Measurements from ENCODE around the gene ATPAF1. TPM values are rescaled to one million over a fixed set of nuclear protein-coding genes. Genes with fewer than 3 reads are reported as not detected.

The ATPAF1 gene
- total RNA-seq, 1 donor from 2014 or later: 32.2 TPM

DNA sequence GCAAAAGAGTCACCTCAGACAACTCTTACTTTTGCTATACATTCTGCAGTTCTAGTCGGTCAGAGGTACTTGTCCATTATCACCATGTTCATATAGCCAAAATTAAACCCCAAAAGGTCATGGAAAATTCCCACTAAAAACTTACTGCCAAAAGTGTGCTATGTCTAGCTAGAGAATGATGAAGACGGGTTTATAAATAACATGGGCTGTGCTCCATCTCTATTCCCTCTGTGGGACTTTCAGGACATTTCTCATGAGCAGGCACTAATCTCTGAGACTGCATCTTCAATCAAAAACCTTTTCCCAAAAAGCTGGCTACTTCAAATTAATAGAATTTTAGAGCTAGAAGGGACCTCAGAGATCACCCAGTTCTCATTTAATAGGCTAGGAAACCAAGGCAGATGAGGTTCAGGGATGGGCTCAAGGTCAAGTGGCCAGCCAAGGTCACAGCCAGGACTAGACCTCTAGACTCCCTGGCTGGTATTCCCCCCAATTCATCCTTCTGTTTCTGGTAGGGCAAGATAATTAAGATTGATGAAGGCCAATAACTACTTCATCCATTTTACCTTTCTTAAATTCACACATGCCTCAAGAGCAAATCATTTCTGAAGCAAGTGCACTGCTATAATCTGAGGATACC lies 30.6 kb downstream of the ATPAF1 start:
- H3K27me3 ChIP-seq: no peaks in the 10 kb centered on the region
- H3K4me3 ChIP-seq: no peak overlapping the region
- no peaks in the 10 kb centered on the region for H3K9me3 ChIP-seq
- no peak for ATAC-seq
- no peak for DNase-seq
- intact Hi-C loops (cut with DNase I): no loop called here
- no peaks in the 10 kb centered on the region for H3K4me1 ChIP-seq
- peaks cover 40% of the 10 kb centered on the region for H3K36me3 ChIP-seq
- TF ChIP-seq, protein P1, sequence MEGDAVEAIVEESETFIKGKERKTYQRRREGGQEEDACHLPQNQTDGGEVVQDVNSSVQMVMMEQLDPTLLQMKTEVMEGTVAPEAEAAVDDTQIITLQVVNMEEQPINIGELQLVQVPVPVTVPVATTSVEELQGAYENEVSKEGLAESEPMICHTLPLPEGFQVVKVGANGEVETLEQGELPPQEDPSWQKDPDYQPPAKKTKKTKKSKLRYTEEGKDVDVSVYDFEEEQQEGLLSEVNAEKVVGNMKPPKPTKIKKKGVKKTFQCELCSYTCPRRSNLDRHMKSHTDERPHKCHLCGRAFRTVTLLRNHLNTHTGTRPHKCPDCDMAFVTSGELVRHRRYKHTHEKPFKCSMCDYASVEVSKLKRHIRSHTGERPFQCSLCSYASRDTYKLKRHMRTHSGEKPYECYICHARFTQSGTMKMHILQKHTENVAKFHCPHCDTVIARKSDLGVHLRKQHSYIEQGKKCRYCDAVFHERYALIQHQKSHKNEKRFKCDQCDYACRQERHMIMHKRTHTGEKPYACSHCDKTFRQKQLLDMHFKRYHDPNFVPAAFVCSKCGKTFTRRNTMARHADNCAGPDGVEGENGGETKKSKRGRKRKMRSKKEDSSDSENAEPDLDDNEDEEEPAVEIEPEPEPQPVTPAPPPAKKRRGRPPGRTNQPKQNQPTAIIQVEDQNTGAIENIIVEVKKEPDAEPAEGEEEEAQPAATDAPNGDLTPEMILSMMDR (IDR thresholded peaks at IDR 0.05): no peak
- no peak overlapping the region for H3K27ac ChIP-seq

GRCh38 chr1:46635205-46635604 lies 33.0 kb downstream of the ATPAF1 start:
- no peak overlapping the region for H3K4me3 ChIP-seq
- intact Hi-C loops (cut with DNase I): no loop called here
- ATAC-seq: no peak

DNA sequence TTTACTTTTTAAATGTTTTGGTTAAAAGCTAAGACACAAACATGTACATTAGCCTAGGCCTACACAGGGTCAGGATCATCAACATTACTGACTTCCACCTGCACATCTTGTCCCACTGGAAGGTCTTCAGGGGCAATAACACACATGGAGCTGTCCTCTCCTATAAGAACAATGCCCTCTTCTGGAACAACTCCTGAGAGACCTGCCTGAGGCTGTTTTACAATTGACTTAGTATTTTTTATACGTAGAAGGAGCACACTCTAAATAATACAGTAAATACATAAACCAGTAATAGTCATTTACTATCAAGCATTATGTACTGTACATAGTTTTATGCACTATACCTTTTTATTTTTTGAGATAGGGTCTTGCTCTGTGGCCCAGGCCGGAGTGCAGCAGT lies 37.4 kb downstream of the ATPAF1 start:
- intact Hi-C loops (cut with DNase I): no loop called here
- no peak overlapping the region for H3K4me3 ChIP-seq
- peaks cover 54% of the 10 kb centered on the region for H3K36me3 ChIP-seq
- no peaks in the 10 kb centered on the region for H3K9me3 ChIP-seq
- no peak overlapping the region for H3K27ac ChIP-seq
- TF ChIP-seq, protein P1 (IDR thresholded peaks at IDR 0.05): no peak
- no peak for DNase-seq
- no peaks in the 10 kb centered on the region for H3K4me1 ChIP-seq
- no peak for ATAC-seq
- H3K27me3 ChIP-seq: no peaks in the 10 kb centered on the region

More at GRCh38 chr1:46635205-46635604, 33.0 kb downstream of the ATPAF1 start:
- H3K9me3 ChIP-seq: no peaks in the 10 kb centered on the region
- H3K36me3 ChIP-seq: peaks cover 58% of the 10 kb centered on the region
- no peak for DNase-seq
- H3K4me1 ChIP-seq: no peaks in the 10 kb centered on the region
- no peaks in the 10 kb centered on the region for H3K27me3 ChIP-seq
- no peak overlapping the region for H3K27ac ChIP-seq
- TF ChIP-seq, protein P1 (IDR thresholded peaks at IDR 0.05): no peak

DNA sequence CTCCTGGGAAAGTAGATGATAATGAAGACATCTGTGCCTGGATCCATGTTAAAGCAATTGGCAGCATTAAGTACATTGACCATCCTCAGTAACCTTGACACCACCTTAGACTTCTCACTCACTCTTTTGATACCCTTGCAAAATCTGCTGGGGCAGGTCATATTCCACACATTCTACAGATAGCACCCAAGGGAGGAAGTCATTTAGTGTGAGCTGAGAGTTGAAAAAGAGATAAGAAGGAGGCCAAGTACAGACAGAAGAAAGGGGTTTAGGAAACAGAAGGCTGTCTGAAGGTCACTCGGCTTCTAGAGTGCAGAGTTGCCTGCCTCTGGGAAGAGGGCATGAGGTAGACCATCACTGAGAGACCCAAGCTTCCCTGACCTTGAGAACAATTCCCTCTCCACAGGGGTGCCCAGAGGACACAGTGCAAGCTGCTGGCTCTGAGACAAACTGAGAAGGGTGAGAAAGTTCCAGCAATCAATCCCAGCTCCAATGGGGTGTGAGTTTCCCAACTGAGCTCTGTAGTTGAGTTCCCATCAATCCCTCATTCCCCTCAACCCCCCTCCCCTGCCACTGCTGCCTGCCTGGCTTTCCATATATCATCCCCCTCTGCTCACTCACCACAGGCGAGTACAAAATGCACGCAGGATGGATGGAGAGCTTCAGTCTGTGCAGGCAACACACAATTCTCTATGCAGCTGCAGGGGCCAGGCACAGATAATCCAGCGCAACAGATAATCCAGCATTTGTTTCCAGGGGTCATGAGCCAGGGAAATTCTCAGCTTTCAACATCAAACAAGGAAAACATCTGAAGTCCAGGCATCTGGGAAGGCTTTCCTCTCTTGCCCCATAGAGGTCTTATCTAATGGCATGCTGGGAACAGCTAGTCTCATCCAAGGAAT lies 44.2 kb downstream of the ATPAF1 start:
- Histone ChIP-seq H3K4me3 (no peak overlapping the region), H3K36me3 (no peaks in the 10 kb centered on the region), H3K9me3 (no peaks in the 10 kb centered on the region), H3K27ac (no peak overlapping the region), H3K27me3 (no peaks in the 10 kb centered on the region), H3K4me1 (no peaks in the 10 kb centered on the region)
- ATAC-seq (no peak), DNase-seq (no peak)
- TF ChIP-seq, protein P1 (IDR thresholded peaks at IDR 0.05): no peak
- intact Hi-C loops (cut with DNase I): no loop called here

GRCh38 chr1:46622344-46622743 lies 45.8 kb downstream of the ATPAF1 start:
- ATAC-seq (peak; percentile 70), DNase-seq (no peak)
- Histone ChIP-seq H3K27ac (no peak overlapping the region), H3K27me3 (no peaks in the 10 kb centered on the region), H3K36me3 (no peaks in the 10 kb centered on the region), H3K4me3 (no peak overlapping the region), H3K4me1 (peaks cover 1% of the 10 kb centered on the region), H3K9me3 (no peaks in the 10 kb centered on the region)
- intact Hi-C loops (cut with DNase I): no loop called here
- TF ChIP-seq, protein P1 (IDR thresholded peaks at IDR 0.05): peak; percentile 49
